Measurements from ENCODE around the gene SOBP.

DNA sequence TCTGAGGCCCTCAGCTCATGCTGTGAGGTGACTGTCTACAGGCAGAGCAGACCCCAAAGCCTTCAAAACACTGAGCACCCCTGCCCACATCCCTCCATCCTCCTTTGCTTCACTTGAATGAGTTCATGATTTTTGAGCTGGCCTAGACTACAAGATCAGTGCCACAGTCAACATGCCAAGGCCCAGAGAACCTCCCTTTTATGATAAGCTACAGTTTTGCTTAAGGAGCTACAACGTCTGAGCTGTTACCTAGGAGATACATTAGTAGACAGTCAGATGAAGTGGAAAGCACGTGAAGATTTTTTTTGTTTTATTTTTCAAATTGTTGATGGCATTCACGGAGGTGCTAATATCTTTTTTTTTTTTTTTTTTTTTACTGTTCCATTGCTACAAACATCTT lies 139.0 kb downstream of the SOBP start:
- TF ChIP-seq GATA3 (IDR thresholded peaks at IDR 0.05; ENCODE audit: low read depth, low read length) (no peak), GATA2 (IDR thresholded peaks at IDR 0.05; ENCODE audit: low read depth, low read length) (no peak)

Data from SH-SY5Y (cell line).